RWPE2 (cell line): ENCODE results near the gene DOK4.
"Not testable (repeated sequence)": the region's sequence is repeated elsewhere in the genome, so short reads cannot be mapped to it uniquely, and the experiment has no call there.

Experiments used
- ATAC-seq: fragments of 200-7000 bp; cut with Tn5 transposase; 3 replicates; pipeline ENCODE4 v1.9.1; 2021; ENCODE audit warnings: low read depth
- DNase-seq: peaks from one replicate; pipeline ENCODE4 v3.0.0-alpha.2; 2020; ENCODE audit warnings: low spot score
- H3K27ac ChIP-seq: fragments of 450-650 bp; 2 replicates; pipeline ENCODE4 v1.5.1; 2017; ENCODE audit warnings: mild to moderate bottlenecking; ENCODE audit not compliant: poor library complexity, severe bottlenecking
- H3K27me3 ChIP-seq: fragments of 250-450 bp; sonication (Bioruptor Pico); 2 replicates; pipeline ENCODE4 v1.5.1; 2021; ENCODE audit warnings: mild to moderate bottlenecking, moderate library complexity; ENCODE audit not compliant: insufficient read depth, poor library complexity, severe bottlenecking
- H3K36me3 ChIP-seq: fragments of 250-450 bp; sonication (Bioruptor Pico); 2 replicates; pipeline ENCODE4 v1.5.1; 2020; ENCODE audit warnings: low read depth, mild to moderate bottlenecking, moderate library complexity
- H3K4me1 ChIP-seq: fragments of 250-450 bp; sonication (Bioruptor Pico); 2 replicates; pipeline ENCODE4 v1.5.1; 2021; ENCODE audit warnings: mild to moderate bottlenecking, moderate library complexity; ENCODE audit not compliant: insufficient read depth, poor library complexity, severe bottlenecking
- H3K4me3 ChIP-seq: fragments of 250-450 bp; sonication (Bioruptor Pico); 2 replicates; pipeline ENCODE4 v1.5.1; 2021; ENCODE audit warnings: mild to moderate bottlenecking, moderate library complexity; ENCODE audit not compliant: severe bottlenecking
- H3K9me3 ChIP-seq: fragments of 250-450 bp; sonication (Bioruptor Pico); 2 replicates; pipeline ENCODE4 v1.5.1; 2021; ENCODE audit warnings: mild to moderate bottlenecking, moderate library complexity; ENCODE audit not compliant: severe bottlenecking
- TF ChIP-seq, protein P1 (sequence below): fragments of 450-650 bp; IDR thresholded peaks from one replicate; pipeline ENCODE4 v1.5.1; 2017; ENCODE audit warnings: mild to moderate bottlenecking, moderate library complexity; ENCODE audit not compliant: poor library complexity, severe bottlenecking

Gene DOK4

DNA sequence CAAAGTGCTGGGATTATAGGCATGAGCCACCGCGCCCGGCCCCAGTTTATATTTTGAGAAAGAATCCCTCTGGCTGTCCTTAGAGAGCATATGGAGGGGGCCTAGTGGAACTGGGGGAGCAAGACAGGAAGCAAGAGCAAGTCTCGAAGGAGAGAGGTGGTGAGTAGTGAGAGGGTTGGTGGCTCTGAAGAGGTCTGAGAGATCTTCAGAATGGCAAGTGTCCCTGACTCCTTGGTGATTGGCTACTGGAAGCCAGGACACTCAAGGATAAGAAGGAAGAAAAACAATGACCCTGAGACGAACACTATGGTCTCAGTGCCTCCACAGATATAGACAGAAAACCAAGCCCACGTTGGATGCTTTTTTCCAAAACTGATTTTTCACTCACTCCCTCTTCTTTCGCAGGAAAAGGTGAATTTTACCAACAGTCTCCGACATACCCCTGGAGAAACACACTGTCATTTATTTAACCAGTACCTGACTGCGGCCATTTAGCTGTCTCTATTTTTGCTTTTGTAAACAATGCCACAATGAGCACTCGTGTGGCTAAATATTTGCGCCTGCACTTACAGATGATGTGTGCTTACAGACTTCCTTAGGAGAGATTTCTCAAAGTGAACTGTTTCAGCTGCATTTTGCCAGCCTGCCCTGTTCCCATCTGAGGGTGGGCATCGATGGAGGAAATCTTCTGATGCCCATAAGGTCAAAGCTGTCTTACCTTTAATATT lies 15.9 kb upstream of the DOK4 start:
- TF ChIP-seq, protein P1, sequence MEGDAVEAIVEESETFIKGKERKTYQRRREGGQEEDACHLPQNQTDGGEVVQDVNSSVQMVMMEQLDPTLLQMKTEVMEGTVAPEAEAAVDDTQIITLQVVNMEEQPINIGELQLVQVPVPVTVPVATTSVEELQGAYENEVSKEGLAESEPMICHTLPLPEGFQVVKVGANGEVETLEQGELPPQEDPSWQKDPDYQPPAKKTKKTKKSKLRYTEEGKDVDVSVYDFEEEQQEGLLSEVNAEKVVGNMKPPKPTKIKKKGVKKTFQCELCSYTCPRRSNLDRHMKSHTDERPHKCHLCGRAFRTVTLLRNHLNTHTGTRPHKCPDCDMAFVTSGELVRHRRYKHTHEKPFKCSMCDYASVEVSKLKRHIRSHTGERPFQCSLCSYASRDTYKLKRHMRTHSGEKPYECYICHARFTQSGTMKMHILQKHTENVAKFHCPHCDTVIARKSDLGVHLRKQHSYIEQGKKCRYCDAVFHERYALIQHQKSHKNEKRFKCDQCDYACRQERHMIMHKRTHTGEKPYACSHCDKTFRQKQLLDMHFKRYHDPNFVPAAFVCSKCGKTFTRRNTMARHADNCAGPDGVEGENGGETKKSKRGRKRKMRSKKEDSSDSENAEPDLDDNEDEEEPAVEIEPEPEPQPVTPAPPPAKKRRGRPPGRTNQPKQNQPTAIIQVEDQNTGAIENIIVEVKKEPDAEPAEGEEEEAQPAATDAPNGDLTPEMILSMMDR: no peak
- DNase-seq (no peak), ATAC-seq (no peak)
- no peaks in the 10 kb centered on the region for H3K27me3 ChIP-seq
- H3K9me3 ChIP-seq: no peaks in the 10 kb centered on the region
- H3K36me3 ChIP-seq: no peaks in the 10 kb centered on the region
- no peaks in the 10 kb centered on the region for H3K4me1 ChIP-seq
- H3K4me3 ChIP-seq: no peak overlapping the region
- no peak overlapping the region for H3K27ac ChIP-seq

DNA sequence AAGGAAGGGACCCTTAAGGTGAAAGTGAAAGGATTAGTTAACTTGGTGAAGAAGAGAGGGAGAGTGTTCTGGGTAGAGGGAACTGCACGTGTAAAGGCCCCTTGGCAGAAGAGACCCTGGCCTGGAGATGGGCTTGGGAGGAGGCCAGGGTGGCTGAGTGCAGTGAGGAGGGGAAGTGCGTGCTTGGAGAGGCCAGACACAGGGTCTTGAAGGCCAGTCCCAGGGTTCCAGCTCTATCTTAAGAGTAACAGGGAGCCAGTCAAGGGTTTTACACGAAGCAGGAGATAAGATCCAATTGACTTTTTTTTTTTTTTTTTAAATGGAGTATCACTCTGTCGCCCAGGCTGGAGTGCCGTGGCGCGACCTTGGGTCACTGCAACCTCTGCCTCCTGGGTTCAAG lies 15.2 kb upstream of the DOK4 start:
- DNase-seq (no peak), ATAC-seq (no peak)
- H3K27me3 ChIP-seq: no peaks in the 10 kb centered on the region
- H3K27ac ChIP-seq: no peak overlapping the region
- no peaks in the 10 kb centered on the region for H3K9me3 ChIP-seq
- H3K4me1 ChIP-seq: no peaks in the 10 kb centered on the region
- no peaks in the 10 kb centered on the region for H3K36me3 ChIP-seq
- no peak overlapping the region for H3K4me3 ChIP-seq
- TF ChIP-seq, protein P1: no peak

DNA sequence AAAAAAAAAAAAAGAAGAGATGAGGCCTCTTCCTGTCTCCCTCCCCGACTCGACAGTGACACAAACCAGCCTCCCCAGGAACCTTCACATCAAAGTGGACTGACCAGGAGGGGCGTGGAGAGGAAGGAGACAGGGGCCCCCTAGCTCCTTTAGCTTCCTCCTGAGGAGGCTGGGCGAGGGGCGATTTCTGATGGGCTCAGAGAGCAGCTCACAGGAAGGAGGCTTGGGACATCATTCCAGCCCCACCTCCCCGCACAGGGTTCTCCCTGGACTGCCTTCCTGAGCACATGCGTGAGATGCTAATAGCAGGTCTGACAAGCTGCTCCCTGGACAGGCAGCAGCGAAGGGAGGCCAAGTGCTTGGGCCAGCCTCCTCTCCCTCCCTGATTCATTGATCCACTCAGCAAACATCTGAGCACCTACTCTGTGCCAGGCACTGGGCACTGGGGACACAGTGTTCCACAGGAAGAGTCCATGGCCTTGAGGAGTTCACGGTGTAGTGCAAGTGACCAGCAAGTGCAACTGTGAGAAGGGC lies 14.4 kb upstream of the DOK4 start:
- H3K4me3 ChIP-seq: no peak overlapping the region
- no peaks in the 10 kb centered on the region for H3K27me3 ChIP-seq
- no peaks in the 10 kb centered on the region for H3K9me3 ChIP-seq
- H3K27ac ChIP-seq: no peak overlapping the region
- DNase-seq: no peak
- H3K4me1 ChIP-seq: no peaks in the 10 kb centered on the region
- TF ChIP-seq, protein P1: no peak
- no peaks in the 10 kb centered on the region for H3K36me3 ChIP-seq
- no peak for ATAC-seq

DNA sequence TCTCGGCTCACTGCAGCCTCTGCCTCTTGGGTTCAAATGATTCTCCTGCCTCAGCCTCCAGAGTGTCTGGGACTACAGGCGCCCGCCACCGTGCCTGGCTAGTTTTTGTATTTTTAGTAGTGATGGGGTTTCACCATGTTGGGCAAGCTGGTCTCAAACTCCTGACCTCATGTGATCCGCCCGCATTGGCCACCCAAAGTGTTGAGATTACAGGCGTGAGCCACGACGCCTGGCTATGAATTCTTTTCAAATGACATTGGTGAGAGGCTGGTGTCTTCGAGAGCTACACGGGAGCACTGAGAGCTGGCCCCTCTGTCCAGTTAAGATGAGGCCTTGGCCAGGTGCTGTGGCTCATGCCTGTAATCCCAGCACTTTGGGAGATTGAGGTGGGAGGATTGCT lies 13.6 kb upstream of the DOK4 start:
- not testable (repeated sequence) for H3K36me3 ChIP-seq, DNase-seq, H3K27me3 ChIP-seq, ATAC-seq, H3K27ac ChIP-seq, H3K9me3 ChIP-seq, H3K4me1 ChIP-seq, H3K4me3 ChIP-seq

DNA sequence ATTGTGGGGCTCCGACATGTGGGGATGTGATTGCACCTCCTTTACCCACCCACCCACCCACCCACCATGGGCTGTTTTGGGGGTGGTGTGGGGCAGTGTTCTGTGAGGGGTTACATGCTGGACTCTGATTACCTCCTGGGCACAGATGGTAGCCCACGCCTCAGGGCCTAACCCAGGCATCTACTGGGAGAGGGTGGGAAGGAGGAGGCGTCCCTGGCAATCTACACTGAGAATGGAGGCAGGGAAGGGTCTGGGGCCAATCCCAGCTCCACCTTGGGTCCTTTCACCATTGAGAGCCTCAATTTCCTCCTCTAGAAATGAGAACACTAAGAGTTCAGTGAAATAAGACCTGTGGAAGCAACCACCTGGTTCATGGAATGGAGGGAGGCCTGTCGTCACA lies 11.7 kb upstream of the DOK4 start:
- no peak for ATAC-seq
- TF ChIP-seq, protein P1: no peak

More for the DNA sequence above, 11.7 kb upstream of the DOK4 start:
- Histone ChIP-seq H3K27ac (no peak overlapping the region), H3K4me1 (no peaks in the 10 kb centered on the region), H3K4me3 (no peak overlapping the region), H3K27me3 (no peaks in the 10 kb centered on the region), H3K9me3 (no peaks in the 10 kb centered on the region), H3K36me3 (no peaks in the 10 kb centered on the region)
- DNase-seq: no peak
